Measurements from ENCODE around the gene PRPS2.

The PRPS2 gene

DNA sequence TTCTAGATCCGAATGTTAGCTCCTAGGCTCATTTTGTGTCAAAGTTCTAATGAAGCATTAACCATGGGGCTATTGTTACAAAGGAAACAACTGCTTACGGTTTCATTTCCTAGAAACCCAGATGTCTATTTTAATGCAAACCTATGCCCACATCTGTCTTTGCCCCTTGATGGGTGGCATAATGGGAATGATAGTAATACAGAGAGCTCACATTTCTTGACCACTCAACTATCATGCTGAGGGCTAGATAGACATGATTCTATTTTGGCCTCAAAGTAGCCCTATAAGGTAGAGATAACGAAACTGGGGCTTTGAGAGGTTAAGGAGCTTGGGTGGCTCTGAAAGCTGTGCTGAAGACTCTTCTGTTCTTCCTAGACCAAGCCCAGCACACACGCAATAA lies 77.5 kb downstream of the PRPS2 start:
- ChIA-PET POLR2A (no interaction called here), CTCF (no interaction called here)
- H3K27me3 ChIP-seq (replicated peaks in 2 of 5; ENCODE audit: control insufficient read depth in 4 of 5, insufficient read depth in 5 of 5, low read length in 4 of 5), result peaks cover 0 to 8% (median 0%) of the 10 kb centered on the region in 5 experiments

GRCh38 chrX:12871257-12871656 lies 80.0 kb downstream of the PRPS2 start:
- H3K36me3 ChIP-seq (ENCODE audit: control insufficient read depth in 4 of 4, insufficient read depth in 4 of 4, low read length in 3 of 4), result no peaks in the 10 kb centered on the region
- no peak overlapping the region for H3K4me3 ChIP-seq (ENCODE audit: control insufficient read depth in 1 of 7, extremely low read depth in 1 of 7, insufficient read depth in 4 of 7, low read depth in 2 of 7, low read length in 6 of 7)
- ChIA-PET CTCF (no interaction called here), POLR2A (no interaction called here)
- H3K9me3 ChIP-seq (ENCODE audit: control extremely low read depth in 1 of 5, control insufficient read depth in 4 of 5, insufficient read depth in 2 of 5, low read depth in 1 of 5, low read length in 4 of 5), result no peaks in the 10 kb centered on the region
- 57% methylated on average over 6 of the region's 6 CpGs for WGBS (ENCODE audit: insufficient coverage)
- H3K27ac ChIP-seq (ENCODE audit: insufficient read depth in 1 of 2, low read depth in 1 of 2, low read length in 2 of 2, poor library complexity in 1 of 2, severe bottlenecking in 2 of 2), result no peak overlapping the region
- peaks cover 0 to 3% (median 1%) of the 10 kb centered on the region in 4 experiments for H3K4me1 ChIP-seq (ENCODE audit: control extremely low read depth in 1 of 4, control insufficient read depth in 4 of 4, insufficient read depth in 4 of 4, low read length in 3 of 4)
- peaks cover 0 to 8% (median 0%) of the 10 kb centered on the region in 5 experiments for H3K27me3 ChIP-seq (replicated peaks in 2 of 5; ENCODE audit: control insufficient read depth in 4 of 5, insufficient read depth in 5 of 5, low read length in 4 of 5)
- DNase-seq, result no peak

More for the DNA sequence above, 77.5 kb downstream of the PRPS2 start:
- Histone ChIP-seq H3K4me1 (ENCODE audit: control extremely low read depth in 1 of 4, control insufficient read depth in 4 of 4, insufficient read depth in 4 of 4, low read length in 3 of 4) (peaks cover 0 to 9% (median 4%) of the 10 kb centered on the region in 4 experiments), H3K9me3 (ENCODE audit: control extremely low read depth in 1 of 5, control insufficient read depth in 4 of 5, insufficient read depth in 2 of 5, low read depth in 1 of 5, low read length in 4 of 5) (no peaks in the 10 kb centered on the region), H3K27ac (ENCODE audit: insufficient read depth in 1 of 2, low read depth in 1 of 2, low read length in 2 of 2, poor library complexity in 1 of 2, severe bottlenecking in 2 of 2) (no peak overlapping the region), H3K4me3 (ENCODE audit: control insufficient read depth in 1 of 7, extremely low read depth in 1 of 7, insufficient read depth in 4 of 7, low read depth in 2 of 7, low read length in 6 of 7) (no peak overlapping the region), H3K36me3 (ENCODE audit: control insufficient read depth in 4 of 4, insufficient read depth in 4 of 4, low read length in 3 of 4) (no peaks in the 10 kb centered on the region)
- no CpG with 5 or more reads among the region's 4 CpGs for WGBS (ENCODE audit: insufficient coverage)
- DNase-seq, result no peak

GRCh38 chrX:12872741-12873140 lies 81.5 kb downstream of the PRPS2 start:
- H3K4me3 ChIP-seq (ENCODE audit: control insufficient read depth in 1 of 7, extremely low read depth in 1 of 7, insufficient read depth in 4 of 7, low read depth in 2 of 7, low read length in 6 of 7), result no peak overlapping the region
- H3K27ac ChIP-seq (ENCODE audit: insufficient read depth in 1 of 2, low read depth in 1 of 2, low read length in 2 of 2, poor library complexity in 1 of 2, severe bottlenecking in 2 of 2), result no peak overlapping the region
- H3K27me3 ChIP-seq (replicated peaks in 2 of 5; ENCODE audit: control insufficient read depth in 4 of 5, insufficient read depth in 5 of 5, low read length in 4 of 5), result peaks cover 0 to 14% (median 0%) of the 10 kb centered on the region in 5 experiments
- CTCF ChIA-PET, result no interaction called here
- H3K9me3 ChIP-seq (ENCODE audit: control extremely low read depth in 1 of 5, control insufficient read depth in 4 of 5, insufficient read depth in 2 of 5, low read depth in 1 of 5, low read length in 4 of 5), result no peaks in the 10 kb centered on the region
- no peaks in the 10 kb centered on the region for H3K36me3 ChIP-seq (ENCODE audit: control insufficient read depth in 4 of 4, insufficient read depth in 4 of 4, low read length in 3 of 4)
- 89% methylated on average over 4 of the region's 4 CpGs for WGBS (ENCODE audit: insufficient coverage)
- peaks cover 0 to 3% (median 1%) of the 10 kb centered on the region in 4 experiments for H3K4me1 ChIP-seq (ENCODE audit: control extremely low read depth in 1 of 4, control insufficient read depth in 4 of 4, insufficient read depth in 4 of 4, low read length in 3 of 4)
- no peak for DNase-seq
- POLR2A ChIA-PET, result no interaction called here

Measured in common myeloid progenitor, CD34-positive (primary cell).